ENCODE results near the gene RBM18. TPM values are rescaled to one million over a fixed set of nuclear protein-coding genes. Genes with fewer than 3 reads are reported as not detected.

The RBM18 gene
- total and polyA plus RNA-seq, 3 donors from 2014 or later, result 10.0 to 22.1 (median 11.8) TPM

DNA sequence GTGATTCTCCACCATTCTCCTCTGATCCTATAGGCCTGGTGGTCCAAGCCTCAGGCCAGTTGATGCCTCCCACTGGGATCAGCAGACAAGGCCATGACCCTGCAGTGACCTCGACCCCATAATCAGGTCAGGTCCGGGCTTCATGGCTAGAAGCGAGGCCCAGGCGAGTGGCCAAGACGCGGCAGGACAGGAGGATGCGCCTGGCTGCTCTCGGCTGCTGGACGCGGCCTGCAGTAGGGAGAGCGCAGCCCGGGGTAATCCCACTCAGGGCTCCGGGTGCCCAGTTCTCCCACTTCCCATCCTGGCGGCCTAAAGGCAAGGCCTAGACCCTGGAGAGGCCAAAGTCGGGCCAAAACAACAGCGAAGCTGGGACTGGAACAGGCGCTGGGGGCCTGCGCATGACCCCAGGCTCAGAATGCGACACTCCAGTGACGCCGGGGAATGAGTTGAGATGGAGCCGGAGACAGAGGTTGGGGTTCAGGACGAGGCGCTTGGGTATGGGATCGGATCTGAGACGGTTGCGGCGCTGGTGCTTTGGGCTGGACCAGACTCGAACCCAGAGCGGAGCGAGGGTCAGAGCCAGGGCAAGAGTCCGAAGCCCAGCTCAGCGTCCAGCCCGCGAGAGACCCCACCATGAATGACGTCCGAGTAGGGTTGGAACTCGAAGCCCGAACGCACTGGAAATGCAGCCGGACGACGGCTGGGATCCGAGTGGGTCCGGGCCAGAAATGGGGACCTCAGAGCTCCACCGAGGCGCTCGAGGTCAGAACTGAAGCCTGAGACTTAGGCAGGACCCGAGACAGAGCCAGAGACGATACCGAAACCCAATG lies 39.1 kb downstream of the RBM18 start:
- H3K27ac ChIP-seq, result no peak overlapping the region
- H3K4me3 ChIP-seq, result no peak overlapping the region
- peaks cover 8% of the 10 kb centered on the region for H3K27me3 ChIP-seq
- H3K36me3 ChIP-seq (ENCODE audit: low read depth, missing control alignments), result no peaks in the 10 kb centered on the region
- H3K4me1 ChIP-seq, result peaks cover 16% of the 10 kb centered on the region
- TF ChIP-seq, protein P1, sequence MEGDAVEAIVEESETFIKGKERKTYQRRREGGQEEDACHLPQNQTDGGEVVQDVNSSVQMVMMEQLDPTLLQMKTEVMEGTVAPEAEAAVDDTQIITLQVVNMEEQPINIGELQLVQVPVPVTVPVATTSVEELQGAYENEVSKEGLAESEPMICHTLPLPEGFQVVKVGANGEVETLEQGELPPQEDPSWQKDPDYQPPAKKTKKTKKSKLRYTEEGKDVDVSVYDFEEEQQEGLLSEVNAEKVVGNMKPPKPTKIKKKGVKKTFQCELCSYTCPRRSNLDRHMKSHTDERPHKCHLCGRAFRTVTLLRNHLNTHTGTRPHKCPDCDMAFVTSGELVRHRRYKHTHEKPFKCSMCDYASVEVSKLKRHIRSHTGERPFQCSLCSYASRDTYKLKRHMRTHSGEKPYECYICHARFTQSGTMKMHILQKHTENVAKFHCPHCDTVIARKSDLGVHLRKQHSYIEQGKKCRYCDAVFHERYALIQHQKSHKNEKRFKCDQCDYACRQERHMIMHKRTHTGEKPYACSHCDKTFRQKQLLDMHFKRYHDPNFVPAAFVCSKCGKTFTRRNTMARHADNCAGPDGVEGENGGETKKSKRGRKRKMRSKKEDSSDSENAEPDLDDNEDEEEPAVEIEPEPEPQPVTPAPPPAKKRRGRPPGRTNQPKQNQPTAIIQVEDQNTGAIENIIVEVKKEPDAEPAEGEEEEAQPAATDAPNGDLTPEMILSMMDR (IDR thresholded peaks at IDR 0.05), result no peak
- no peak for TF ChIP-seq POLR2A (IDR thresholded peaks at IDR 0.05)
- DNase-seq, result no peak
- intact Hi-C loops (cut with DNase I; ENCODE audit: low total_unique reads), result no loop called here
- WGBS, 2 donors, result 34 to 51% methylated on average over 31 to 49 of the region's 51 CpGs
- H3K9me3 ChIP-seq, result no peaks in the 10 kb centered on the region

DNA sequence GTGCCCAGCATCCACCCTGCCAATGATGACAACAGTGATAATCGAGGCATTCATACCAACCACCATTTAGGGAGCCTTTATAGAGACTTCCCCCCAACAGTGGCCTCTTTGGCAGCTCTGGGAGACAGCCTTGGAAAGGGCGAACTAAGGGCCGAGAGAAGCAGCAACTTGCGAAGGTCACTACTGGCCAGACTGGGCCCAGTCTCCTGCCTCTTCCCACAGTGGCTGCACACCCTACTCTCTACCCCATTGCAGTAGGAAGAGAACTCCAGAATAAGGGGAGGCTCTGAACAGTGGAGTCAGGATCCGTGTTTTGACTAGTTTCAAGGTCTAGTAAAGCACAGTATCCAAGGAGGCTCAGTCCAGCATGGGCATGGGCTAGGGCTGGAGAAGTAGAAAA lies 41.2 kb downstream of the RBM18 start:
- Histone ChIP-seq H3K27ac (no peak overlapping the region), H3K27me3 (peaks cover 10% of the 10 kb centered on the region), H3K4me3 (no peak overlapping the region), H3K36me3 (ENCODE audit: low read depth, missing control alignments) (no peaks in the 10 kb centered on the region), H3K4me1 (peaks cover 28% of the 10 kb centered on the region), H3K9me3 (no peaks in the 10 kb centered on the region)
- no peak for DNase-seq
- TF ChIP-seq, protein P1 (IDR thresholded peaks at IDR 0.05), result no peak
- no peak for TF ChIP-seq POLR2A (IDR thresholded peaks at IDR 0.05)
- WGBS, 2 donors, result 78 to 86% methylated on average over 5 of the region's 5 CpGs
- intact Hi-C loops (cut with DNase I; ENCODE audit: low total_unique reads), result no loop called here

DNA sequence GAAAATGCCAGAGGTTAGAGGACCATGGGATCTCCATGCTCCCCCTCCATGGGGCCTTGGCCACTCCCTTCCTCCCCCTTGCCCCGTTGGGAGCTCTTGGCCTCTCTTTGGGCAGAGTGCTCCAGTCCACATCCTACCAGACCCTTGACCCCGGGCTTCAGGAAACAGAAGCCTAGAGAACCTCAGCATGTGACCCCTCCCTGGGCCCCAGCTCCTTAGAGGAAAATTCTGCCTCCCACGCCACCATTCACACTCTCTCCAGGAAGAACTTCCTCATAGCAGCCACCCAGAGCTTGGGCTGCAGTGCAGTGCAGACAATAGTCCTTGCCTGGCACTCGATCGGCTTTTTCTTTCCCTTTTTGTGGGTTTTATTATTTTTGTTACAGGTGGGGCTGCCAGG lies 41.8 kb downstream of the RBM18 start:
- WGBS, 2 donors, result 48 to 72% methylated on average over 5 of the region's 5 CpGs
- Histone ChIP-seq H3K4me1 (peaks cover 23% of the 10 kb centered on the region), H3K27me3 (peaks cover 10% of the 10 kb centered on the region)

DNA sequence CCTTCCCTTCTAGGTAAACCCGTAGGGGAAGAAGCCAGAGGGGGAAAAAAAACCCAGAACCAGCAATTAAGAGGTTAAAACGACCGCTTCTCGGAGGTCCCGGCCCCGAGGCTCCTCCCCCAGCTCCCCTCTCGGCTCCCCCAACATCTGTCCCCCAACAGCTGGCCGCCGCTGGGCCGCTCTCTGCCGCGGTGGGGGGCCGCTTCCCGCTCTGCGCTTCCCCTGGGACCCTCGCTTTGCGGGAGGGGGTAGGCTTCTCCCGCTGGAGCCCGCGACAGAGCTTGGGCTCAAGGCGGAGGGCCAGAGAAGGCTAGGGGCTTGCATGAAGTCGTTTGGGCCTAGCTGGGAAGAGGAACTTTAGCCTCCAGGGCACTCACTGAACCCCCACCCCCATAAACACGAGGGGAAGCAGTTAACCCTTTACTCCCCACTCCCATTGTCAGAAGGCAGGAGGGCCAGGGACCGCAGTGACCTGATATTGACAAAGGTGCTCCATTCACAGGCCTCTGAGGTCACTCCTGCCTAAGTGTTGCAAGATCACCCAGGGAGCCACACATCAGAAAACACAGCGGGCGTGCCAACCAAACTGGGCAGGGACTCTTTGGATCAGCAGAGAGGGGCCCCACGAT lies 43.3 kb downstream of the RBM18 start:
- TF ChIP-seq, protein P1 (IDR thresholded peaks at IDR 0.05), result no peak
- TF ChIP-seq POLR2A (IDR thresholded peaks at IDR 0.05), result no peak

More for the DNA sequence above, 41.8 kb downstream of the RBM18 start:
- H3K27ac ChIP-seq, result no peak overlapping the region
- H3K36me3 ChIP-seq (ENCODE audit: low read depth, missing control alignments), result no peaks in the 10 kb centered on the region
- intact Hi-C loops (cut with DNase I; ENCODE audit: low total_unique reads), result no loop called here
- TF ChIP-seq, protein P1 (IDR thresholded peaks at IDR 0.05), result no peak
- TF ChIP-seq POLR2A (IDR thresholded peaks at IDR 0.05), result no peak
- DNase-seq, result no peak
- no peaks in the 10 kb centered on the region for H3K9me3 ChIP-seq
- no peak overlapping the region for H3K4me3 ChIP-seq

More for the DNA sequence above, 43.3 kb downstream of the RBM18 start:
- DNase-seq, result no peak
- 15 to 21% methylated on average over 20 to 21 of the region's 27 CpGs for WGBS, 2 donors
- H3K4me1 ChIP-seq, result peaks cover 17% of the 10 kb centered on the region
- H3K27ac ChIP-seq, result no peak overlapping the region
- H3K36me3 ChIP-seq (ENCODE audit: low read depth, missing control alignments), result no peaks in the 10 kb centered on the region
- H3K27me3 ChIP-seq, result peaks cover 6% of the 10 kb centered on the region
- no peaks in the 10 kb centered on the region for H3K9me3 ChIP-seq
- no peak overlapping the region for H3K4me3 ChIP-seq
- intact Hi-C loops (cut with DNase I; ENCODE audit: low total_unique reads), result no loop called here

Measured in testis (tissue), 3 donors.